Measurements from ENCODE around the gene ATIC.

The ATIC gene

GRCh38 chr2:215372968-215373649 lies 61.2 kb downstream of the ATIC start:
- Histone ChIP-seq H3K9me3 (ENCODE audit: control insufficient read depth in 1 of 2, low read length in 2 of 2) (no peaks in the 10 kb centered on the region), H3K27me3 (ENCODE audit: control insufficient read depth in 1 of 2, insufficient read depth in 2 of 2, low read length in 2 of 2) (no peaks in the 10 kb centered on the region), H3K9ac (ENCODE audit: low read depth in 1 of 2, low read length in 2 of 2) (no peak overlapping the region), H3K36me3 (ENCODE audit: control insufficient read depth in 1 of 2, insufficient read depth in 2 of 2, low read length in 2 of 2) (peaks cover 0 to 11% of the 10 kb centered on the region in 2 donors), H3K27ac (ENCODE audit: low read depth, low read length) (no peak overlapping the region), H3K4me3 (ENCODE audit: low read depth in 1 of 2, low read length in 2 of 2) (no peak overlapping the region), H3K4me1 (ENCODE audit: control insufficient read depth in 1 of 2, insufficient read depth in 2 of 2, low read length in 2 of 2) (no peaks in the 10 kb centered on the region)

DNA sequence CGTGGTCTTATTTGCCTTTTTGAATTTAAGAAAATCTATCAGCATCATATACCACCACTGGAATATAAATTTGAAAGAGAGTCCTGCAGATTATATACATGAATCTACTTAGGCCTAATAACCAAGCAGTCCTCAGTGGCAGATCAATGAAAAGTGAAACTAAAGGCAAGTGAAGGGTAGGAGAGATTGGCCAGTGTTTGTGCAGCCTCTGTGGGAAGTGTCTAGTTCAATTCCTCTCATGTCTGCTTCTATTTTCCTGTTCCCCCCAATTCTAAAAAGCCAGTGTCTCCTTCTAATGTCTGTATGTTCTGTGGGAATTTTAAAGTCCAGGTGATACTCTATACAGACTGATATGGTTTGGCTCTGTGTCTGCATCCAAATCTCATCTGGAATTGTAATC lies 62.1 kb downstream of the ATIC start:
- no peaks in the 10 kb centered on the region for H3K4me1 ChIP-seq (ENCODE audit: control insufficient read depth in 1 of 2, insufficient read depth in 2 of 2, low read length in 2 of 2)
- H3K27me3 ChIP-seq (ENCODE audit: control insufficient read depth in 1 of 2, insufficient read depth in 2 of 2, low read length in 2 of 2), result no peaks in the 10 kb centered on the region
- H3K27ac ChIP-seq (ENCODE audit: low read depth, low read length), result no peak overlapping the region
- H3K4me3 ChIP-seq (ENCODE audit: low read depth in 1 of 2, low read length in 2 of 2), result no peak overlapping the region
- no peaks in the 10 kb centered on the region for H3K9me3 ChIP-seq (ENCODE audit: control insufficient read depth in 1 of 2, low read length in 2 of 2)
- H3K36me3 ChIP-seq (ENCODE audit: control insufficient read depth in 1 of 2, insufficient read depth in 2 of 2, low read length in 2 of 2), result peaks cover 0 to 11% of the 10 kb centered on the region in 2 donors
- no peak overlapping the region for H3K9ac ChIP-seq (ENCODE audit: low read depth in 1 of 2, low read length in 2 of 2)

DNA sequence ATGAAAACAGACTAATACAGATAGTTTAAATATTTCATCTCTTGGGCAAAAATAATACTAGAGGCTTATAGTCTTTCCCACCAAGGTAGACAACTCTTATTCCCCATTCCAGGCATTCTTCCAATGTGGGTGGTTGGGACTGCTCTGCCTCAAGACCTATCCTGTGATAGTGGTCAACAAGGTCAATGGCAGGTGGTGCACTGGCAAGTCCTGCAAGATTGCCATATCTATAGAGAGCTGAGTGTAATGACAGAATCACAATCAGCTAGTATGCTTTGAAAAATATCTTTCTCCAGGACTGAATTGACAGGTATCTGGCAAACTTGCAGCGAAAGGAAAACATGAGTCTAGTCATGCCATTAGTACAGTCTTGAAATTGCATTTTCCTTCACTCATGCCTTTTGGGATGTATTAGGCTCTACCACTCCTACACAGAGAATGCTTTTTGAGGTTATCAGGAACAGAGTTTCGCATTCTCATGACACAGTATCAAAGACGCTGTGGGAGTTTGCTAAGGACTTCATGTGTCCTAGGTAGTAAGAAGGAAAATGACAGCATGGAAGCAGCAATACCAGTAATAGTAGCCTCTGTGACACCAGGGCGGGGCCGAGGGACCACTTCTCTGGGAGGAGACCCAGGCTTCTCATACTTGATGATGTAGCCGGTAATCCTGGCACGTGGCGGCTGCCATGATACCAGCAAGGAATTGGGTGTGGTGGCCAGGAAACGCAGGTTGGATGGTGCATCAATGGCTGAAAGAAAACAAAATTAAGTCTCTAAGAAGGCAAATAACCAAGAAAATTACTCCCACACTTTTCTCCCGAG lies 63.0 kb downstream of the ATIC start:
- Histone ChIP-seq H3K9ac (ENCODE audit: low read depth in 1 of 2, low read length in 2 of 2) (no peak overlapping the region), H3K27ac (ENCODE audit: low read depth, low read length) (no peak overlapping the region), H3K4me3 (ENCODE audit: low read depth in 1 of 2, low read length in 2 of 2) (no peak overlapping the region), H3K4me1 (ENCODE audit: control insufficient read depth in 1 of 2, insufficient read depth in 2 of 2, low read length in 2 of 2) (no peaks in the 10 kb centered on the region), H3K9me3 (ENCODE audit: control insufficient read depth in 1 of 2, low read length in 2 of 2) (no peaks in the 10 kb centered on the region), H3K36me3 (ENCODE audit: control insufficient read depth in 1 of 2, insufficient read depth in 2 of 2, low read length in 2 of 2) (peaks cover 0 to 11% of the 10 kb centered on the region in 2 donors), H3K27me3 (ENCODE audit: control insufficient read depth in 1 of 2, insufficient read depth in 2 of 2, low read length in 2 of 2) (no peaks in the 10 kb centered on the region)

- no peak overlapping the region for H3K27ac ChIP-seq (ENCODE audit: low read depth, low read length)
Observed at GRCh38 chr2:215375467-215375830, 63.6 kb downstream of the ATIC start.

DNA sequence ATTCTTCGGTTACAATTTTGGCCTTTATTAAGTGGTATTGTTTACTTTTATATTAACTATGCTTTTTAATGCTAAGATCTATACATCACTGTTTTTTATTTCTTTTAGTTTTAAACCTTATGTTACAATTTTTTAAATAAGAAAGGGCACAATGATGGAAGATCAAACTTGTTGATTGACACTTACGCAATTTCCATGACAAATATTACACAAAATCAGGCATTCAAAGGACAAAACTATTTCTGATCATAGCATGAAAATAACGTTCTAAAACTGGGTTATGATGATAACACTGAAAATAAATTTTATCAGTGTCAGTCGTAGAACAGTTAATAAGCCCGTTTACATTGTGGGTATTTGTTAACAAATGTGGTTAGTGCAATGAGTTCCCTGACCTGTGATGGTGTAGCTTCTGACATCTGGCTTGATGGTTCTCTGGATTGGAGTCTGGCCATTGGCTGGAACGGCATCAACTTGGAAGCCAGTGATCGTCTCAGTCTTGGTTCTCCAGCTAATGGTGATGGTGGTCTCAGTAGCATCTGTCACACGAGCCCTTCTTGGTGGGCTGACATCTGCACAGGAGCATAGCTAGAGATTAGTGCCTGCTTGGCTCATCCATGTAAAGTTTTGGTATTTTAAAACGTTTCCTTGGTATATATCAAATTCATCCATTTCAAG lies 64.4 kb downstream of the ATIC start:
- H3K36me3 ChIP-seq (ENCODE audit: control insufficient read depth in 1 of 2, insufficient read depth in 2 of 2, low read length in 2 of 2), result peaks cover 0 to 11% of the 10 kb centered on the region in 2 donors
- H3K27me3 ChIP-seq (ENCODE audit: control insufficient read depth in 1 of 2, insufficient read depth in 2 of 2, low read length in 2 of 2), result no peaks in the 10 kb centered on the region
- no peaks in the 10 kb centered on the region for H3K9me3 ChIP-seq (ENCODE audit: control insufficient read depth in 1 of 2, low read length in 2 of 2)
- H3K4me1 ChIP-seq (ENCODE audit: control insufficient read depth in 1 of 2, insufficient read depth in 2 of 2, low read length in 2 of 2), result no peaks in the 10 kb centered on the region
- H3K4me3 ChIP-seq (ENCODE audit: low read depth in 1 of 2, low read length in 2 of 2), result no peak overlapping the region
- H3K27ac ChIP-seq (ENCODE audit: low read depth, low read length), result no peak overlapping the region
- H3K9ac ChIP-seq (ENCODE audit: low read depth in 1 of 2, low read length in 2 of 2), result no peak overlapping the region

More at GRCh38 chr2:215375467-215375830, 63.6 kb downstream of the ATIC start:
- Histone ChIP-seq H3K4me1 (ENCODE audit: control insufficient read depth in 1 of 2, insufficient read depth in 2 of 2, low read length in 2 of 2) (no peaks in the 10 kb centered on the region), H3K9me3 (ENCODE audit: control insufficient read depth in 1 of 2, low read length in 2 of 2) (no peaks in the 10 kb centered on the region), H3K4me3 (ENCODE audit: low read depth in 1 of 2, low read length in 2 of 2) (no peak overlapping the region), H3K27me3 (ENCODE audit: control insufficient read depth in 1 of 2, insufficient read depth in 2 of 2, low read length in 2 of 2) (no peaks in the 10 kb centered on the region), H3K9ac (ENCODE audit: low read depth in 1 of 2, low read length in 2 of 2) (no peak overlapping the region), H3K36me3 (ENCODE audit: control insufficient read depth in 1 of 2, insufficient read depth in 2 of 2, low read length in 2 of 2) (peaks cover 0 to 11% of the 10 kb centered on the region in 2 donors)

DNA sequence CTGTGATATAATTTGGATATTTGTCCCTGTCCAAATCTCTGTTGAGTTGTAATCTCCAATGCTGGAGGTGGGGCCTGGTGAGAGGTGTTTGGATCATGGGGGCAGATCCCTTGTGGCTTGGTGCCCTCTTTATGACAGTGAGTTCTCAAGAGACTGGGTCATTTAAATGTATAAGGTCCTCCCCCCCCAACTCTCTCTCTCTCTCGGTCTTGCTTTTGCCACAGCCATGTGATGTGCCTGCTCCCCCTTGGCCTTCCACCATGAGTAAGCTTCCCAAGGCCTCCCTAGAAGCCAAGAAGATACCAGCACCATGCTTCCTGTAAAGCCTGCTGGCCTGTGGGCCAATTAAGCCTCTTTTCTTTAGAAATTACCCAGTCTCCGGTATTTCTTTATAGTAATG lies 65.4 kb downstream of the ATIC start:
- no peak overlapping the region for H3K27ac ChIP-seq (ENCODE audit: low read depth, low read length)
- H3K9ac ChIP-seq (ENCODE audit: low read depth in 1 of 2, low read length in 2 of 2), result no peak overlapping the region
- no peaks in the 10 kb centered on the region for H3K9me3 ChIP-seq (ENCODE audit: control insufficient read depth in 1 of 2, low read length in 2 of 2)
- no peak overlapping the region for H3K4me3 ChIP-seq (ENCODE audit: low read depth in 1 of 2, low read length in 2 of 2)
- peaks cover 0 to 11% of the 10 kb centered on the region in 2 donors for H3K36me3 ChIP-seq (ENCODE audit: control insufficient read depth in 1 of 2, insufficient read depth in 2 of 2, low read length in 2 of 2)
- no peaks in the 10 kb centered on the region for H3K27me3 ChIP-seq (ENCODE audit: control insufficient read depth in 1 of 2, insufficient read depth in 2 of 2, low read length in 2 of 2)
- H3K4me1 ChIP-seq (ENCODE audit: control insufficient read depth in 1 of 2, insufficient read depth in 2 of 2, low read length in 2 of 2), result no peaks in the 10 kb centered on the region

- Histone ChIP-seq H3K4me3 (ENCODE audit: low read depth in 1 of 2, low read length in 2 of 2) (no peak overlapping the region), H3K27ac (ENCODE audit: low read depth, low read length) (no peak overlapping the region), H3K9ac (ENCODE audit: low read depth in 1 of 2, low read length in 2 of 2) (no peak overlapping the region), H3K4me1 (ENCODE audit: control insufficient read depth in 1 of 2, insufficient read depth in 2 of 2, low read length in 2 of 2) (no peaks in the 10 kb centered on the region), H3K27me3 (ENCODE audit: control insufficient read depth in 1 of 2, insufficient read depth in 2 of 2, low read length in 2 of 2) (no peaks in the 10 kb centered on the region), H3K36me3 (ENCODE audit: control insufficient read depth in 1 of 2, insufficient read depth in 2 of 2, low read length in 2 of 2) (peaks cover 0 to 11% of the 10 kb centered on the region in 2 donors), H3K9me3 (ENCODE audit: control insufficient read depth in 1 of 2, low read length in 2 of 2) (no peaks in the 10 kb centered on the region)
Observed at GRCh38 chr2:215378045-215378444, 66.2 kb downstream of the ATIC start.

DNA sequence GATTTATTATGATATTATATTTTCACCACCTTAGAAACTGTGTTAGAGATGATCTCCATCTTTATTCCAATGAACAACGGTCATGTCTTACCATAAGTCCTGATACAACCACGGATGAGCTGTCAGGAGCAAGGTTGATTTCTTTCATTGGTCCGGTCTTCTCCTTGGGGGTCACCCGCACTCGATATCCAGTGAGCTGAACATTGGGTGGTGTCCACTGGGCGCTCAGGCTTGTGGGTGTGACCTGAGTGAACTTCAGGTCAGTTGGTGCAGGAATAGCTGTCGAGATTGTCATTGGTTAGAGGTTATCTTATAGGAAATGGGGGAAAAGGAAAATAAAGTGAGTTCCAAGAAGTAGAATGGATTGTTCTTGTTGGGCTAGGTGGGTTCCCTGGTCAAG lies 67.2 kb downstream of the ATIC start:
- Histone ChIP-seq H3K36me3 (ENCODE audit: control insufficient read depth in 1 of 2, insufficient read depth in 2 of 2, low read length in 2 of 2) (peaks cover 0 to 11% of the 10 kb centered on the region in 2 donors), H3K27me3 (ENCODE audit: control insufficient read depth in 1 of 2, insufficient read depth in 2 of 2, low read length in 2 of 2) (no peaks in the 10 kb centered on the region), H3K27ac (ENCODE audit: low read depth, low read length) (no peak overlapping the region), H3K4me1 (ENCODE audit: control insufficient read depth in 1 of 2, insufficient read depth in 2 of 2, low read length in 2 of 2) (no peaks in the 10 kb centered on the region), H3K9me3 (ENCODE audit: control insufficient read depth in 1 of 2, low read length in 2 of 2) (no peaks in the 10 kb centered on the region), H3K4me3 (ENCODE audit: low read depth in 1 of 2, low read length in 2 of 2) (no peak overlapping the region), H3K9ac (ENCODE audit: low read depth in 1 of 2, low read length in 2 of 2) (no peak overlapping the region)

- no peaks in the 10 kb centered on the region for H3K4me1 ChIP-seq (ENCODE audit: control insufficient read depth in 1 of 2, insufficient read depth in 2 of 2, low read length in 2 of 2)
- no peak overlapping the region for H3K27ac ChIP-seq (ENCODE audit: low read depth, low read length)
- H3K36me3 ChIP-seq (ENCODE audit: control insufficient read depth in 1 of 2, insufficient read depth in 2 of 2, low read length in 2 of 2), result peaks cover 0 to 9% of the 10 kb centered on the region in 2 donors
- no peak overlapping the region for H3K4me3 ChIP-seq (ENCODE audit: low read depth in 1 of 2, low read length in 2 of 2)
- no peak overlapping the region for H3K9ac ChIP-seq (ENCODE audit: low read depth in 1 of 2, low read length in 2 of 2)
- no peaks in the 10 kb centered on the region for H3K27me3 ChIP-seq (ENCODE audit: control insufficient read depth in 1 of 2, insufficient read depth in 2 of 2, low read length in 2 of 2)
- H3K9me3 ChIP-seq (ENCODE audit: control insufficient read depth in 1 of 2, low read length in 2 of 2), result no peaks in the 10 kb centered on the region
Observed at GRCh38 chr2:215379948-215380347, 68.1 kb downstream of the ATIC start.

GRCh38 chr2:215380699-215381098 lies 68.8 kb downstream of the ATIC start:
- Histone ChIP-seq H3K9me3 (ENCODE audit: control insufficient read depth in 1 of 2, low read length in 2 of 2) (no peaks in the 10 kb centered on the region), H3K27me3 (ENCODE audit: control insufficient read depth in 1 of 2, insufficient read depth in 2 of 2, low read length in 2 of 2) (no peaks in the 10 kb centered on the region), H3K36me3 (ENCODE audit: control insufficient read depth in 1 of 2, insufficient read depth in 2 of 2, low read length in 2 of 2) (peaks cover 0 to 5% of the 10 kb centered on the region in 2 donors), H3K9ac (ENCODE audit: low read depth in 1 of 2, low read length in 2 of 2) (no peak overlapping the region), H3K27ac (ENCODE audit: low read depth, low read length) (no peak overlapping the region), H3K4me1 (ENCODE audit: control insufficient read depth in 1 of 2, insufficient read depth in 2 of 2, low read length in 2 of 2) (no peaks in the 10 kb centered on the region), H3K4me3 (ENCODE audit: low read depth in 1 of 2, low read length in 2 of 2) (no peak overlapping the region)
